GM12878 (cell line): ENCODE measurements around the gene PPP1R15A.

Source experiments
- CEBPB ChIP-seq, 2 experiments: fragments of 150-350 bp in 1 of 2; IDR thresholded peaks; 2 replicates each; pipeline ENCODE4 v1.6.1; 2012 to 2014; ENCODE audit warnings: low read depth in 2 of 2, low read length in 2 of 2, borderline replicate concordance in 1 of 2, inconsistent platforms in 1 of 2
- CREB1 ChIP-seq: IDR thresholded peaks from 2 replicates; pipeline ENCODE4 v1.6.1; 2012; ENCODE audit warnings: low read depth, mild to moderate bottlenecking, inconsistent platforms
- EP300 ChIP-seq, 2 experiments: fragments of 150-350 bp in 1 of 2; IDR thresholded peaks; 2 replicates each; pipeline ENCODE4 v1.6.1; 2011 to 2012; ENCODE audit warnings: low read depth in 2 of 2, low read length in 2 of 2, borderline replicate concordance in 1 of 2, improper control_type of control experiment in 1 of 2, inconsistent platforms in 1 of 2; ENCODE audit not compliant: control insufficient read depth in 1 of 2
- EZH2 ChIP-seq: IDR thresholded peaks from 2 replicates; pipeline ENCODE4 v1.6.1; 2012; ENCODE audit warnings: low read depth, mild to moderate bottlenecking, control low read depth, inconsistent platforms, low read length, borderline replicate concordance; ENCODE audit not compliant: control insufficient read depth
- PKNOX1 ChIP-seq: fragments of 450-650 bp; IDR thresholded peaks from 2 replicates; pipeline ENCODE4 v1.6.1; 2016; ENCODE audit warnings: mild to moderate bottlenecking
- POLR2A ChIP-seq: IDR thresholded peaks from 2 replicates; pipeline ENCODE4 v1.6.1; 2011; ENCODE audit warnings: low read depth, mild to moderate bottlenecking, low read length
- RAD21 ChIP-seq: IDR thresholded peaks from 2 replicates; pipeline ENCODE4 v1.6.1; 2011; ENCODE audit warnings: mild to moderate bottlenecking, low read depth, low read length, moderate library complexity; ENCODE audit not compliant: insufficient read depth
- SIX5 ChIP-seq: IDR thresholded peaks from 2 replicates; pipeline ENCODE4 v1.6.1; 2011; ENCODE audit warnings: mild to moderate bottlenecking, low read depth, low read length, moderate library complexity; ENCODE audit not compliant: severe bottlenecking
- SP1 ChIP-seq: IDR thresholded peaks from one replicate; pipeline ENCODE4 v1.6.1; 2011; ENCODE audit warnings: low read depth, low read length
- TAF1 ChIP-seq: IDR thresholded peaks from 2 replicates; pipeline ENCODE4 v1.6.1; 2011; ENCODE audit warnings: mild to moderate bottlenecking, low read depth, low read length, borderline replicate concordance
- YBX1 ChIP-seq: fragments of 450-650 bp; IDR thresholded peaks from 2 replicates; pipeline ENCODE4 v1.6.1; 2016; ENCODE audit warnings: antibody characterized with exemption
- ZNF274 ChIP-seq: IDR thresholded peaks from one replicate; pipeline ENCODE4 v1.8.0; 2011; ENCODE audit not compliant: insufficient read length, insufficient read depth
- TF ChIP-seq, protein P1 (sequence below): IDR thresholded peaks from 2 replicates; pipeline ENCODE4 v1.6.1; 2012; ENCODE audit warnings: low read depth, low read length, improper control_type of control experiment
- TF ChIP-seq, protein P2 (sequence below), 3 experiments: IDR thresholded peaks in 2 of 3; conservative IDR thresholded peaks in 1 of 3; 2 replicates each; pipeline ENCODE4 v1.5.1; 2011; ENCODE audit warnings: low read depth in 3 of 3, low read length in 3 of 3, mild to moderate bottlenecking in 3 of 3, control low read depth in 2 of 3, moderate library complexity in 2 of 3, inconsistent platforms in 1 of 3, mixed read lengths in 1 of 3; ENCODE audit not compliant: control insufficient read depth in 2 of 3, insufficient read depth in 1 of 3; ENCODE audit errors: extremely low read depth in 1 of 3

DNA sequence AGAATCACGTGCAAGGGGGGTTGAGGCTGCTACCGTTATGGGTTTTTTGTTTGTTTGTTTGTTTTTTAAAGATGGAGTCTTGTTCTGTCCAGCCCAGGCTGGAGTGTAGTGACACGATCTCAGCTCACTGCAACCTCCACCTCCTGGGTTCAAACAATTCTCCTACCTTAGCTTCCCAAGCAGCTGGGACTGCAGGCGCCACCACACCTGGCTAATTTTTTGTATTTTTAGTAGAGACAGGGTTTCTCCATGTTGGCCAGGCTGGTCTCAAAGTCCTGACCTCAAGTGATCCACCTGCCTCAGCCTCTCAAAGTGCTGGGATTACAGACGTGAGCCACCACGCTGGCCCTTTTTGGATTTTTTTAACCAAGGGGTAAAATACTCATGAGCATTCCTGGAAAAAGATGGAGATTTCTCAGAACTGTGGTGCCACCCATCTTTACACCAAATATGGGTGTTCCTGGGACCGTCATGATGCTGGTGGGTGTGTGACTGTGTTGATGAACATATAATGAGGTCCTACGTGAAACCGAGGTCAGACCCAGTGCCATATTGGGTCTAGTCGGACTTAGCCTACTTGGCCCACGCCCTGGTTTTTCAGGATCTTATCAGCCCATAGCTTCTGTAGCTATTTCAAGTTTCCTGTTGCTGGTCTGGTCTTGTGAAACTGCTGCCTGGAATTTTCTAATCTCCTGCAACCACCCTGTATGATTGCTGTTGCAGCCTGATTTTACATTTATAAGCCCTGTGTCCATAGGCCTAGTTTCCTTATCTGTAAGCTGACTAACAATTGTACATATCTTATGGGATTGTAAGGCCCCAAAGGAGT is 6.2 kb downstream of the PPP1R15A start:
- TF ChIP-seq YBX1 (no peak), SIX5 (no peak), POLR2A (peak; percentile 54), PKNOX1 (no peak), SP1 (no peak), EP300 (IDR thresholded peaks at IDR 0.05; ENCODE audit: borderline replicate concordance in 1 of 2, control insufficient read depth in 1 of 2, low read depth in 2 of 2, low read length in 2 of 2) (no peak), CREB1 (no peak), CEBPB (IDR thresholded peaks at IDR 0.05; ENCODE audit: borderline replicate concordance in 1 of 2, low read depth in 2 of 2, low read length in 2 of 2) (no peak), RAD21 (no peak), EZH2 (no peak), TAF1 (no peak), ZNF274 (no peak)
- TF ChIP-seq, protein P1, sequence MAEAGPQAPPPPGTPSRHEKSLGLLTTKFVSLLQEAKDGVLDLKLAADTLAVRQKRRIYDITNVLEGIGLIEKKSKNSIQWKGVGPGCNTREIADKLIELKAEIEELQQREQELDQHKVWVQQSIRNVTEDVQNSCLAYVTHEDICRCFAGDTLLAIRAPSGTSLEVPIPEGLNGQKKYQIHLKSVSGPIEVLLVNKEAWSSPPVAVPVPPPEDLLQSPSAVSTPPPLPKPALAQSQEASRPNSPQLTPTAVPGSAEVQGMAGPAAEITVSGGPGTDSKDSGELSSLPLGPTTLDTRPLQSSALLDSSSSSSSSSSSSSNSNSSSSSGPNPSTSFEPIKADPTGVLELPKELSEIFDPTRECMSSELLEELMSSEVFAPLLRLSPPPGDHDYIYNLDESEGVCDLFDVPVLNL: no peak
- TF ChIP-seq, protein P2, sequence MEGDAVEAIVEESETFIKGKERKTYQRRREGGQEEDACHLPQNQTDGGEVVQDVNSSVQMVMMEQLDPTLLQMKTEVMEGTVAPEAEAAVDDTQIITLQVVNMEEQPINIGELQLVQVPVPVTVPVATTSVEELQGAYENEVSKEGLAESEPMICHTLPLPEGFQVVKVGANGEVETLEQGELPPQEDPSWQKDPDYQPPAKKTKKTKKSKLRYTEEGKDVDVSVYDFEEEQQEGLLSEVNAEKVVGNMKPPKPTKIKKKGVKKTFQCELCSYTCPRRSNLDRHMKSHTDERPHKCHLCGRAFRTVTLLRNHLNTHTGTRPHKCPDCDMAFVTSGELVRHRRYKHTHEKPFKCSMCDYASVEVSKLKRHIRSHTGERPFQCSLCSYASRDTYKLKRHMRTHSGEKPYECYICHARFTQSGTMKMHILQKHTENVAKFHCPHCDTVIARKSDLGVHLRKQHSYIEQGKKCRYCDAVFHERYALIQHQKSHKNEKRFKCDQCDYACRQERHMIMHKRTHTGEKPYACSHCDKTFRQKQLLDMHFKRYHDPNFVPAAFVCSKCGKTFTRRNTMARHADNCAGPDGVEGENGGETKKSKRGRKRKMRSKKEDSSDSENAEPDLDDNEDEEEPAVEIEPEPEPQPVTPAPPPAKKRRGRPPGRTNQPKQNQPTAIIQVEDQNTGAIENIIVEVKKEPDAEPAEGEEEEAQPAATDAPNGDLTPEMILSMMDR (IDR thresholded peaks at IDR 0.05 in 2 of 3, conservative IDR thresholded peaks at IDR 0.05 in 1 of 3; ENCODE audit: control insufficient read depth in 2 of 3, extremely low read depth in 1 of 3, insufficient read depth in 1 of 3, low read depth in 3 of 3, low read length in 3 of 3): no peak
